Keratinocyte (primary cell): Measurements from ENCODE around the gene TBC1D7. TPM values are rescaled to one million over a fixed set of nuclear protein-coding genes. Genes with fewer than 3 reads are reported as not detected.
A peak's percentile ranks its signal among the peaks of the same experiment; 100 is the strongest.

Source experiments
- DNase-seq: peaks from one replicate; pipeline ENCODE4 v3.0.0-alpha.2; 2011; ENCODE audit warnings: low read depth, missing footprints, low spot score
- FAIRE-seq: peaks from 2 replicates; lab custom pipeline; 2011; peaks lifted over from hg19 to GRCh38; lab: Jason Lieb, UNC
- H2AFZ ChIP-seq: 2 replicates; pipeline ENCODE4 v1.6.0; 2012; ENCODE audit warnings: low read length, control low read depth, inconsistent platforms; ENCODE audit not compliant: control insufficient read depth
- H3K27ac ChIP-seq: 2 replicates; pipeline ENCODE4 v1.5.1; 2011; ENCODE audit warnings: low read length; ENCODE audit not compliant: control insufficient read depth, insufficient read depth
- H3K27me3 ChIP-seq: 3 replicates; pipeline ENCODE4 v1.6.0; 2011; ENCODE audit warnings: low read length; ENCODE audit not compliant: control insufficient read depth, insufficient read depth; ENCODE audit errors: extremely low read depth
- H3K36me3 ChIP-seq, 2 experiments: 2 replicates in 1 of 2; 3 replicates in 1 of 2; pipeline ENCODE4 v1.5.1; 2011; ENCODE audit warnings: low read length in 2 of 2, mild to moderate bottlenecking in 1 of 2; ENCODE audit not compliant: control insufficient read depth in 2 of 2, insufficient read depth in 2 of 2; ENCODE audit errors: extremely low read depth in 1 of 2
- H3K4me1 ChIP-seq: 3 replicates; pipeline ENCODE4 v1.5.1; 2011; ENCODE audit warnings: low read length; ENCODE audit not compliant: control insufficient read depth, insufficient read depth; ENCODE audit errors: extremely low read depth
- H3K4me2 ChIP-seq: 3 replicates; pipeline ENCODE4 v1.6.0; 2011; ENCODE audit warnings: low read depth, low read length; ENCODE audit not compliant: control insufficient read depth, insufficient read depth; ENCODE audit errors: extremely low read depth
- H3K4me3 ChIP-seq, 3 experiments: fragments of 200-600 bp in 1 of 3; sonication (generic) in 1 of 3; 2 replicates in 2 of 3; 3 replicates in 1 of 3; pipeline ENCODE4 v1.5.1; 2011 to 2016; ENCODE audit warnings: low read length in 3 of 3, mild to moderate bottlenecking in 3 of 3, control low read depth in 2 of 3, inconsistent platforms in 1 of 3, low read depth in 1 of 3, mixed read lengths in 1 of 3, mixed run types in 1 of 3, moderate library complexity in 1 of 3; ENCODE audit not compliant: control insufficient read depth in 2 of 3, insufficient read depth in 2 of 3; ENCODE audit errors: extremely low read depth in 1 of 3
- H3K79me2 ChIP-seq: 2 replicates; pipeline ENCODE4 v1.6.0; 2012; ENCODE audit warnings: low read length; ENCODE audit not compliant: control insufficient read depth, insufficient read depth
- H3K9ac ChIP-seq: 3 replicates; pipeline ENCODE4 v1.6.0; 2011; ENCODE audit warnings: low read length; ENCODE audit not compliant: control insufficient read depth, insufficient read depth; ENCODE audit errors: extremely low read depth
- H3K9me1 ChIP-seq: 3 replicates; pipeline ENCODE4 v1.6.0; 2011; ENCODE audit warnings: low read length; ENCODE audit not compliant: control insufficient read depth, insufficient read depth; ENCODE audit errors: extremely low read depth
- H3K9me3 ChIP-seq: 2 replicates; pipeline ENCODE4 v1.5.1; 2012; ENCODE audit warnings: low read depth, low read length; ENCODE audit not compliant: control insufficient read depth
- H4K20me1 ChIP-seq: 3 replicates; pipeline ENCODE4 v1.6.0; 2011; ENCODE audit warnings: low read length; ENCODE audit not compliant: control insufficient read depth, insufficient read depth; ENCODE audit errors: extremely low read depth
- EZH2 ChIP-seq: IDR thresholded peaks from one replicate; pipeline ENCODE4 v1.6.1; 2012; ENCODE audit warnings: inconsistent platforms, mild to moderate bottlenecking, low read length, moderate library complexity
- dilution Hi-C: fragments of 300-500 bp; cut with MboI; formaldehyde crosslinking; loops from one replicate; pipeline ENCODE4 v1.7.0; 2020; ENCODE audit warnings: low sequenced_read_pairs; ENCODE audit not compliant: extremely low pct_ligation_motif_present
- polyA plus RNA-seq, 5 experiments: library from polyadenylated mRNA; depleted of rRNA in 3 of 5; stranded (reverse) in 3 of 5; stranded (forward) in 1 of 5; unstranded in 1 of 5; fragments of >200 nt; gene quantifications; 1 replicate in 1 of 5; 2 replicates in 3 of 5; 3 replicates in 1 of 5; pipeline versions ENCODE4 v1.2.1 to v1.2.3, GENCODE V29; 2011 to 2012; ENCODE audit warnings: missing spikeins in 2 of 5, low read depth in 1 of 5, low replicate concordance in 1 of 5
- TF ChIP-seq, protein P1 (sequence below), 3 experiments: IDR thresholded peaks in 1 of 3; conservative IDR thresholded peaks in 1 of 3; optimal IDR thresholded peaks in 1 of 3; 2 replicates in 2 of 3; 3 replicates in 1 of 3; pipeline versions ENCODE3 to v1.5.1; 2011; ENCODE audit warnings: low read length in 3 of 3, mild to moderate bottlenecking in 3 of 3, moderate library complexity in 2 of 3, control low read depth in 1 of 3, inconsistent platforms in 1 of 3; ENCODE audit not compliant: insufficient read depth in 2 of 3; ENCODE audit errors: extremely low read depth in 1 of 3

Gene TBC1D7
- polyA plus RNA-seq, 1 donor (not counting 4 experiments of a cell fraction or from before 2014, with no cell fraction given): 30.4 TPM

DNA sequence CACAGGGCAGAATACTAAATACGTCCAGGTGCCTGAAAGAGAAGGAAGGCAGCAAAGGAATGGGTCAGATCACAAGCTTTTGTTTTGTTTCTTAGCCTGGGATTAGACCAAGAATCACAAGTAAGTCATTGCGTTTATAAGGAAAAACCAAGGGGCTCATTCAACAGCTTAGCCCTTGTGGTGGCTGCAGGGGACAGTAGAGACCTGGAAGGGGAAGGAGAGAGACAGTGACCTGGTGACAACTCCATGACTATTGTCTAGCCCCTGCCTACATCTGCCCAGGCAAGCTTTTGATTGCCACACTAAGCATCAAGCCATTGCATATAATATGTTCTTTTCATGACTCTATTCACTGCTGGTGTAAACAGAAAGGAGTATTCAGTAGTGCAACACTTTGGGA is 30.2 kb upstream of the TBC1D7 start:
- Histone ChIP-seq H3K4me2 (no peak overlapping the region), H3K36me3 (peaks cover 3 to 7% of the 10 kb centered on the region in 2 experiments), H3K9ac (no peak overlapping the region), H3K9me1 (no peaks in the 10 kb centered on the region), H2AFZ (no peak overlapping the region), H3K4me1 (peaks cover 55% of the 10 kb centered on the region), H3K27ac (no peak overlapping the region), H3K4me3 (no peak overlapping the region), H3K9me3 (no peaks in the 10 kb centered on the region), H3K27me3 (no peaks in the 10 kb centered on the region), H4K20me1 (no peaks in the 10 kb centered on the region), H3K79me2 (no peaks in the 10 kb centered on the region)
- no peak for FAIRE-seq
- DNase-seq: no peak
- no peak for TF ChIP-seq EZH2
- TF ChIP-seq, protein P1, sequence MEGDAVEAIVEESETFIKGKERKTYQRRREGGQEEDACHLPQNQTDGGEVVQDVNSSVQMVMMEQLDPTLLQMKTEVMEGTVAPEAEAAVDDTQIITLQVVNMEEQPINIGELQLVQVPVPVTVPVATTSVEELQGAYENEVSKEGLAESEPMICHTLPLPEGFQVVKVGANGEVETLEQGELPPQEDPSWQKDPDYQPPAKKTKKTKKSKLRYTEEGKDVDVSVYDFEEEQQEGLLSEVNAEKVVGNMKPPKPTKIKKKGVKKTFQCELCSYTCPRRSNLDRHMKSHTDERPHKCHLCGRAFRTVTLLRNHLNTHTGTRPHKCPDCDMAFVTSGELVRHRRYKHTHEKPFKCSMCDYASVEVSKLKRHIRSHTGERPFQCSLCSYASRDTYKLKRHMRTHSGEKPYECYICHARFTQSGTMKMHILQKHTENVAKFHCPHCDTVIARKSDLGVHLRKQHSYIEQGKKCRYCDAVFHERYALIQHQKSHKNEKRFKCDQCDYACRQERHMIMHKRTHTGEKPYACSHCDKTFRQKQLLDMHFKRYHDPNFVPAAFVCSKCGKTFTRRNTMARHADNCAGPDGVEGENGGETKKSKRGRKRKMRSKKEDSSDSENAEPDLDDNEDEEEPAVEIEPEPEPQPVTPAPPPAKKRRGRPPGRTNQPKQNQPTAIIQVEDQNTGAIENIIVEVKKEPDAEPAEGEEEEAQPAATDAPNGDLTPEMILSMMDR (optimal IDR thresholded peaks at IDR 0.05 in 1 of 3, IDR thresholded peaks at IDR 0.05 in 1 of 3, conservative IDR thresholded peaks at IDR 0.05 in 1 of 3; ENCODE audit: extremely low read depth in 1 of 3, insufficient read depth in 2 of 3, low read length in 3 of 3): no peak
- dilution Hi-C loops: no loop called here

DNA sequence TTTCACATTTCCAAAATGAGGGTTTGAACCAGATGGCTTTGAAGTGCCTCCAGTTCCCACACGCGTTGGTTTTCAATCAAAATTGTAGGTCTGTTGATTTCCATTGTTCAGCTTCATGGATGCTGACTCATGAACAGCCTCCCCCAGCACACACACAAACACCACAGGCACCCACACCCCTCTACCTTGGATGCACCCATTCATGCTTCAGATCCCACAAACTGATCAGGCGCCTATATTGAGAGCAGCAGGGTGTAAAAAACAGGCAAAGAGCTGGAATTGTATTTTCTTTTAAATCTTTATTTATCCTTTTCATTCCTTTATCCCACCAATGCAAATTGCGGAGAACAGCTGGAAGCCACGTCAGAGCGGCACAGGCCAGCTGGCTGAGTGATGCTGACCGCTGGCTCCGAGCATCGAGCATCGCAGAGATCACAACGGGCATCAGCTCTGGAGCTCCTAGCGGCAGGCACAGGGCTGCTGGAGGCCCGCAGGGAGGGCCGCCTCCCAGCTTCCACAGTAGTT is 29.3 kb upstream of the TBC1D7 start:
- Histone ChIP-seq H3K79me2 (no peaks in the 10 kb centered on the region), H3K4me1 (peaks cover 55% of the 10 kb centered on the region), H3K27ac (peak overlapping the region; percentile 94), H3K4me2 (no peak overlapping the region), H3K36me3 (peaks cover 0 to 2% of the 10 kb centered on the region in 2 experiments), H3K4me3 (no peak overlapping the region), H3K9me1 (no peaks in the 10 kb centered on the region), H3K9ac (no peak overlapping the region), H4K20me1 (no peaks in the 10 kb centered on the region), H3K27me3 (no peaks in the 10 kb centered on the region), H2AFZ (no peak overlapping the region), H3K9me3 (no peaks in the 10 kb centered on the region)
- FAIRE-seq (no peak), DNase-seq (no peak)
- dilution Hi-C loops: no loop called here
- no peak for TF ChIP-seq EZH2
- TF ChIP-seq, protein P1 (optimal IDR thresholded peaks at IDR 0.05 in 1 of 3, IDR thresholded peaks at IDR 0.05 in 1 of 3, conservative IDR thresholded peaks at IDR 0.05 in 1 of 3; ENCODE audit: extremely low read depth in 1 of 3, insufficient read depth in 2 of 3, low read length in 3 of 3): no peak
